ENCODE results near the gene ZFPM1.

- no peak for TF ChIP-seq POLR2A (IDR thresholded peaks at IDR 0.05)
- no peak for TF ChIP-seq CTCF (IDR thresholded peaks at IDR 0.05)
Measured at GRCh38 chr16:88427376-88427775, 25.7 kb upstream of the ZFPM1 start.
